MM.1S (cell line): Measurements from ENCODE around the gene FMN1.

Experiments
- DNase-seq: peaks from one replicate; pipeline ENCODE4 v3.0.0-alpha.2; 2015
- H2AFZ ChIP-seq: fragments of 300-600 bp; sonication (generic); 2 replicates; pipeline ENCODE4 v1.6.0; 2016; ENCODE audit warnings: antibody characterized with exemption, low read length
- H3F3A ChIP-seq: fragments of 300-600 bp; sonication (generic); 2 replicates; pipeline ENCODE4 v1.6.1; 2016; ENCODE audit warnings: mild to moderate bottlenecking, antibody characterized with exemption, low read length, moderate library complexity, mixed read lengths; ENCODE audit not compliant: insufficient read depth
- H3K27ac ChIP-seq: fragments of 300-600 bp; sonication (generic); 2 replicates; pipeline ENCODE4 v1.5.1; 2016; ENCODE audit warnings: mild to moderate bottlenecking, low read length
- H3K27me3 ChIP-seq: fragments of 300-600 bp; sonication (generic); replicated peaks from 2 replicates; pipeline ENCODE4 v1.6.0; 2016; ENCODE audit warnings: low read length; ENCODE audit not compliant: insufficient read depth
- H3K36me3 ChIP-seq: fragments of 300-600 bp; sonication (generic); replicated peaks from 2 replicates; pipeline ENCODE4 v1.6.1; 2016; ENCODE audit warnings: mild to moderate bottlenecking, low read length, mixed read lengths; ENCODE audit not compliant: insufficient read depth
- H3K4me1 ChIP-seq: fragments of 300-600 bp; sonication (generic); 2 replicates; pipeline ENCODE4 v1.6.1; 2016; ENCODE audit warnings: low read length, mixed read lengths
- H3K4me2 ChIP-seq: fragments of 300-600 bp; sonication (generic); 2 replicates; pipeline ENCODE4 v1.6.0; 2016; ENCODE audit warnings: low read depth, low read length
- H3K4me3 ChIP-seq: fragments of 300-600 bp; sonication (generic); 2 replicates; pipeline ENCODE4 v1.5.1; 2016; ENCODE audit warnings: low read length, mixed read lengths
- H3K79me2 ChIP-seq: fragments of 300-600 bp; sonication (generic); 2 replicates; pipeline ENCODE4 v1.6.1; 2016; ENCODE audit warnings: mixed run types, low read length, mixed read lengths
- H3K9ac ChIP-seq: fragments of 300-600 bp; sonication (generic); 2 replicates; pipeline ENCODE4 v1.6.1; 2016; ENCODE audit warnings: low read length, mixed read lengths
- H3K9me2 ChIP-seq: fragments of 300-600 bp; sonication (generic); replicated peaks from 2 replicates; pipeline ENCODE4 v1.6.1; 2016; ENCODE audit warnings: mild to moderate bottlenecking, low read length, mixed read lengths; ENCODE audit not compliant: insufficient read depth
- H3K9me3 ChIP-seq: fragments of 300-600 bp; sonication (generic); replicated peaks from 2 replicates; pipeline ENCODE4 v1.6.1; 2016; ENCODE audit warnings: mild to moderate bottlenecking, low read length, mixed read lengths; ENCODE audit not compliant: insufficient read depth
- H4K20me1 ChIP-seq: fragments of 300-600 bp; sonication (generic); 2 replicates; pipeline ENCODE4 v1.6.1; 2016; ENCODE audit warnings: mild to moderate bottlenecking, low read length, moderate library complexity, mixed read lengths; ENCODE audit not compliant: insufficient read depth
- CTCF ChIP-seq: fragments of 300-600 bp; sonication (generic); IDR thresholded peaks from 2 replicates; pipeline ENCODE4 v1.5.1; 2016; ENCODE audit warnings: antibody characterized with exemption, low read length, mixed read lengths
- EZH2 ChIP-seq: fragments of 300-600 bp; sonication (generic); optimal IDR thresholded peaks from 2 replicates; pipeline ENCODE3; 2017; ENCODE audit warnings: low read depth, mild to moderate bottlenecking, antibody characterized with exemption, low read length, mixed read lengths
- EZH2phosphoT487 ChIP-seq: fragments of 300-600 bp; sonication (generic); IDR thresholded peaks from 2 replicates; pipeline ENCODE4 v1.6.1; 2018; ENCODE audit warnings: antibody characterized with exemption, low read length

Gene FMN1

GRCh38 chr15:32993285-32993684, 201.2 kb downstream of the FMN1 start:
- H3F3A ChIP-seq = no peaks in the 10 kb centered on the region
- no peaks in the 10 kb centered on the region for H3K9me3 ChIP-seq
- H3K4me2 ChIP-seq = no peak overlapping the region
- H3K9ac ChIP-seq = no peak overlapping the region
- DNase-seq = no peak
- no peaks in the 10 kb centered on the region for H4K20me1 ChIP-seq
- H3K27ac ChIP-seq = no peak overlapping the region
- no peaks in the 10 kb centered on the region for H3K36me3 ChIP-seq
- no peaks in the 10 kb centered on the region for H3K9me2 ChIP-seq
- H3K27me3 ChIP-seq = no peaks in the 10 kb centered on the region
- peaks cover 26% of the 10 kb centered on the region for H3K79me2 ChIP-seq
- no peaks in the 10 kb centered on the region for H3K4me1 ChIP-seq
- H2AFZ ChIP-seq = no peak overlapping the region
- TF ChIP-seq EZH2phosphoT487 = no peak
- peak; percentile 21; the same call in 1 of the 2 replicates for TF ChIP-seq CTCF
- H3K4me3 ChIP-seq = no peak overlapping the region

GRCh38 chr15:32991619-32992111, 202.8 kb downstream of the FMN1 start:
- Histone ChIP-seq H3K27ac (no peak overlapping the region), H3K27me3 (no peaks in the 10 kb centered on the region), H3K9me3 (no peaks in the 10 kb centered on the region), H3F3A (no peaks in the 10 kb centered on the region), H3K79me2 (peaks cover 26% of the 10 kb centered on the region), H3K9me2 (no peaks in the 10 kb centered on the region), H3K4me1 (no peaks in the 10 kb centered on the region), H2AFZ (no peak overlapping the region), H3K36me3 (no peaks in the 10 kb centered on the region), H3K9ac (no peak overlapping the region), H3K4me2 (no peak overlapping the region), H4K20me1 (no peaks in the 10 kb centered on the region), H3K4me3 (no peak overlapping the region)
- no peak for TF ChIP-seq EZH2
- TF ChIP-seq CTCF = no peak
- no peak for TF ChIP-seq EZH2phosphoT487
- DNase-seq = no peak

- Histone ChIP-seq H3K9me3 (no peaks in the 10 kb centered on the region), H3F3A (no peaks in the 10 kb centered on the region), H3K4me2 (no peak overlapping the region), H3K27ac (no peak overlapping the region), H3K27me3 (no peaks in the 10 kb centered on the region), H3K4me3 (no peak overlapping the region), H3K4me1 (no peaks in the 10 kb centered on the region), H3K9me2 (no peaks in the 10 kb centered on the region), H2AFZ (no peak overlapping the region), H3K79me2 (peaks cover 18% of the 10 kb centered on the region), H3K36me3 (no peaks in the 10 kb centered on the region), H3K9ac (no peak overlapping the region), H4K20me1 (no peaks in the 10 kb centered on the region)
- no peak for TF ChIP-seq CTCF
- no peak for TF ChIP-seq EZH2phosphoT487
- TF ChIP-seq EZH2 = no peak
- DNase-seq = no peak
Measured at GRCh38 chr15:32990071-32990470, 204.4 kb downstream of the FMN1 start.
